Cardiac muscle cell (in vitro differentiated cells and primary cell): ENCODE measurements around the gene VAX1. TPM values are rescaled to one million over a fixed set of nuclear protein-coding genes. Genes with fewer than 3 reads are reported as not detected.

Source experiments
- DNase-seq, 2 donors: peaks; one replicate each; pipeline versions ENCODE4 v3.0.0 to v3.0.0-alpha.2; 2010 to 2017; ENCODE audit warnings: low read depth in 1 of 2, low spot score in 1 of 2
- H3K27ac ChIP-seq: fragments of 200-600 bp; sonication (generic); 2 replicates; pipeline ENCODE4 v1.5.1; 2016
- H3K27me3 ChIP-seq: fragments of 200-600 bp; sonication (generic); 2 replicates; pipeline ENCODE4 v1.6.0; 2016; ENCODE audit warnings: control low read depth
- H3K36me3 ChIP-seq: fragments of 200-600 bp; sonication (generic); 2 replicates; pipeline ENCODE4 v1.5.1; 2016; ENCODE audit warnings: control low read depth
- H3K4me1 ChIP-seq: fragments of 200-600 bp; sonication (generic); 2 replicates; pipeline ENCODE4 v1.8.1; 2017; ENCODE audit warnings: low read depth, mild to moderate bottlenecking, mixed run types
- H3K4me3 ChIP-seq: fragments of 200-600 bp; sonication (generic); 2 replicates; pipeline ENCODE4 v1.5.1; 2016; ENCODE audit warnings: mild to moderate bottlenecking
- H3K9me3 ChIP-seq: fragments of 200-600 bp; sonication (generic); 2 replicates; pipeline ENCODE4 v1.5.1; 2017; ENCODE audit warnings: low read depth, mild to moderate bottlenecking, control low read depth
- CTCF ChIP-seq: IDR thresholded peaks from 2 replicates; pipeline ENCODE4 v1.5.1; 2012; ENCODE audit warnings: low read depth, mild to moderate bottlenecking, low read length
- polyA plus RNA-seq: library from polyadenylated mRNA; unstranded; fragments of >200 nt; fragmentation: Nextera tagmentation; extraction: Ambion mirVana; gene quantifications from 2 replicates; pipeline ENCODE4 v1.2.1, GENCODE V29; 2016
- total RNA-seq: library from RNA; depleted of rRNA; stranded (reverse); fragments of >200 nt; gene quantifications from 2 replicates; pipeline ENCODE4 v1.2.3, GENCODE V29; 2016

The VAX1 gene
- total and polyA plus RNA-seq, 2 experiments from 2014 or later: not detected

GRCh38 chr10:117152668-117153067 is 14.6 kb upstream of the VAX1 start:
- no peak overlapping the region for H3K27ac ChIP-seq
- H3K27me3 ChIP-seq: peaks cover 92% of the 10 kb centered on the region
- H3K4me3 ChIP-seq: no peak overlapping the region
- no peak for DNase-seq
- no peaks in the 10 kb centered on the region for H3K36me3 ChIP-seq
- TF ChIP-seq CTCF: no peak
- H3K9me3 ChIP-seq: no peaks in the 10 kb centered on the region
- no peaks in the 10 kb centered on the region for H3K4me1 ChIP-seq

GRCh38 chr10:117148284-117148683 is 10.2 kb upstream of the VAX1 start:
- Histone ChIP-seq H3K36me3 (no peaks in the 10 kb centered on the region), H3K4me1 (no peaks in the 10 kb centered on the region), H3K27ac (no peak overlapping the region), H3K27me3 (peaks cover 90% of the 10 kb centered on the region), H3K4me3 (no peak overlapping the region), H3K9me3 (peaks cover 2% of the 10 kb centered on the region)
- no peak for TF ChIP-seq CTCF
- DNase-seq: no peak

- Histone ChIP-seq H3K4me3 (no peak overlapping the region), H3K4me1 (no peaks in the 10 kb centered on the region), H3K9me3 (peaks cover 2% of the 10 kb centered on the region), H3K27me3 (peaks cover 97% of the 10 kb centered on the region), H3K27ac (no peak overlapping the region), H3K36me3 (no peaks in the 10 kb centered on the region)
- TF ChIP-seq CTCF: no peak
- DNase-seq: no peak
Measured at GRCh38 chr10:117145019-117145418, 6.9 kb upstream of the VAX1 start.

GRCh38 chr10:117143103-117143823 is 5.2 kb upstream of the VAX1 start:
- Histone ChIP-seq H3K4me1 (no peaks in the 10 kb centered on the region), H3K36me3 (no peaks in the 10 kb centered on the region), H3K9me3 (peaks cover 2% of the 10 kb centered on the region), H3K4me3 (no peak overlapping the region), H3K27me3 (peaks cover 97% of the 10 kb centered on the region), H3K27ac (no peak overlapping the region)
- TF ChIP-seq CTCF: no peak
- no peak for DNase-seq

GRCh38 chr10:117140525-117140902 is 2.4 kb upstream of the VAX1 start:
- no peak for DNase-seq
- TF ChIP-seq CTCF: no peak
- Histone ChIP-seq H3K9me3 (peaks cover 2% of the 10 kb centered on the region), H3K27me3 (peaks cover 99% of the 10 kb centered on the region), H3K4me3 (no peak overlapping the region), H3K27ac (no peak overlapping the region), H3K36me3 (no peaks in the 10 kb centered on the region), H3K4me1 (peaks cover 7% of the 10 kb centered on the region)
